ENCODE data around the gene APLP2. TPM values are rescaled to one million over a fixed set of nuclear protein-coding genes. Genes with fewer than 3 reads are reported as not detected.

Gene APLP2
- total and polyA plus RNA-seq, 2 of the 13 experiments (the other 11 are each of a cell fraction or from before 2014, with no cell fraction given), result 315 to 594 TPM

DNA sequence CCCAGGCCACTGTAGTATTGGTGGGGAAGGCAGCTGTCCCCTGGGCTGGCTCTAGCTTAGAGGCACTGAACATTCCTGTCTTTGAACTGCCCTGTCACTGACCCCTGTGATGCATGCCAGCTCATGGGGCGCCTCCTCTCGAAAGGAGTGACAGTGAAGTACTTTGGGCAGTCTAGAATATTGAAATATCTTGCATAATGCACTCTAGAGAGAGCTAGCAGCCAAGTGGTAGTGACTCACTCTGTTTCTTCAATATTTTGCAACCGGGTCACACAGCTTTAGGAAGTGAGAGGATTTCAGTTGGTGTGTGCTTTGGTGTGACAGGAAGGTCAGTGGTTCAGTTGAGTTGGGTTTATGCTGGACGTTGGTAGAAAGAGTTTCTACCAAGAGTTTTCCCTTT is 54.4 kb downstream of the APLP2 start (continued):
- TF ChIP-seq NFE2 (CRISPR knock-in tag; IDR thresholded peaks at IDR 0.05), result 0 out of 2 replicates have a peak, but pooled peaks have one; percentile 17
- no peak for TF ChIP-seq ZC3H4 (CRISPR knock-in tag; IDR thresholded peaks at IDR 0.05; ENCODE audit: borderline replicate concordance)
- no peak for TF ChIP-seq ZNF224 (CRISPR knock-in tag; IDR thresholded peaks at IDR 0.05)
- no peak for TF ChIP-seq SIX1 (CRISPR knock-in tag; IDR thresholded peaks at IDR 0.05; ENCODE audit: borderline replicate concordance)
- TF ChIP-seq, protein P1, sequence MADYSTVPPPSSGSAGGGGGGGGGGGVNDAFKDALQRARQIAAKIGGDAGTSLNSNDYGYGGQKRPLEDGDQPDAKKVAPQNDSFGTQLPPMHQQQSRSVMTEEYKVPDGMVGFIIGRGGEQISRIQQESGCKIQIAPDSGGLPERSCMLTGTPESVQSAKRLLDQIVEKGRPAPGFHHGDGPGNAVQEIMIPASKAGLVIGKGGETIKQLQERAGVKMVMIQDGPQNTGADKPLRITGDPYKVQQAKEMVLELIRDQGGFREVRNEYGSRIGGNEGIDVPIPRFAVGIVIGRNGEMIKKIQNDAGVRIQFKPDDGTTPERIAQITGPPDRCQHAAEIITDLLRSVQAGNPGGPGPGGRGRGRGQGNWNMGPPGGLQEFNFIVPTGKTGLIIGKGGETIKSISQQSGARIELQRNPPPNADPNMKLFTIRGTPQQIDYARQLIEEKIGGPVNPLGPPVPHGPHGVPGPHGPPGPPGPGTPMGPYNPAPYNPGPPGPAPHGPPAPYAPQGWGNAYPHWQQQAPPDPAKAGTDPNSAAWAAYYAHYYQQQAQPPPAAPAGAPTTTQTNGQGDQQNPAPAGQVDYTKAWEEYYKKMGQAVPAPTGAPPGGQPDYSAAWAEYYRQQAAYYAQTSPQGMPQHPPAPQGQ (CRISPR knock-in tag; IDR thresholded peaks at IDR 0.05; ENCODE audit: borderline replicate concordance), result no peak
- no peak for TF ChIP-seq NFE2L2 (IDR thresholded peaks at IDR 0.05; ENCODE audit: low read length)
- no peak for TF ChIP-seq HNRNPK (IDR thresholded peaks at IDR 0.05; ENCODE audit: low read depth, low read length, poor library complexity, severe bottlenecking)
- TF ChIP-seq, protein P2, sequence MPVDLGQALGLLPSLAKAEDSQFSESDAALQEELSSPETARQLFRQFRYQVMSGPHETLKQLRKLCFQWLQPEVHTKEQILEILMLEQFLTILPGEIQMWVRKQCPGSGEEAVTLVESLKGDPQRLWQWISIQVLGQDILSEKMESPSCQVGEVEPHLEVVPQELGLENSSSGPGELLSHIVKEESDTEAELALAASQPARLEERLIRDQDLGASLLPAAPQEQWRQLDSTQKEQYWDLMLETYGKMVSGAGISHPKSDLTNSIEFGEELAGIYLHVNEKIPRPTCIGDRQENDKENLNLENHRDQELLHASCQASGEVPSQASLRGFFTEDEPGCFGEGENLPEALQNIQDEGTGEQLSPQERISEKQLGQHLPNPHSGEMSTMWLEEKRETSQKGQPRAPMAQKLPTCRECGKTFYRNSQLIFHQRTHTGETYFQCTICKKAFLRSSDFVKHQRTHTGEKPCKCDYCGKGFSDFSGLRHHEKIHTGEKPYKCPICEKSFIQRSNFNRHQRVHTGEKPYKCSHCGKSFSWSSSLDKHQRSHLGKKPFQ (CRISPR knock-in tag; IDR thresholded peaks at IDR 0.05; ENCODE audit: insufficient replicate concordance), result peak; percentile 66
- TF ChIP-seq REXO4 (CRISPR knock-in tag; IDR thresholded peaks at IDR 0.05; ENCODE audit: borderline replicate concordance), result no peak
- peak; percentile 80; the same call in 1 of the 2 replicates for TF ChIP-seq ZSCAN9 (CRISPR knock-in tag; IDR thresholded peaks at IDR 0.05; ENCODE audit: borderline replicate concordance)
- TF ChIP-seq ZNF546 (CRISPR knock-in tag; conservative IDR thresholded peaks at IDR 0.05), result no peak
- no peak for TF ChIP-seq KLF15 (CRISPR knock-in tag; IDR thresholded peaks at IDR 0.05; ENCODE audit: borderline replicate concordance)
- TF ChIP-seq ERF (CRISPR knock-in tag; IDR thresholded peaks at IDR 0.05), result peak; percentile 86
- no peak for TF ChIP-seq ZBTB20 (CRISPR knock-in tag; IDR thresholded peaks at IDR 0.05; ENCODE audit: borderline replicate concordance, low read depth)
- TF ChIP-seq ZSCAN12 (CRISPR knock-in tag; IDR thresholded peaks at IDR 0.05), result no peak
- no peak for TF ChIP-seq ZNF670 (CRISPR knock-in tag; IDR thresholded peaks at IDR 0.05; ENCODE audit: borderline replicate concordance)
- no peak for TF ChIP-seq AKNA (CRISPR knock-in tag; IDR thresholded peaks at IDR 0.05; ENCODE audit: borderline replicate concordance)
- TF ChIP-seq, protein P3, sequence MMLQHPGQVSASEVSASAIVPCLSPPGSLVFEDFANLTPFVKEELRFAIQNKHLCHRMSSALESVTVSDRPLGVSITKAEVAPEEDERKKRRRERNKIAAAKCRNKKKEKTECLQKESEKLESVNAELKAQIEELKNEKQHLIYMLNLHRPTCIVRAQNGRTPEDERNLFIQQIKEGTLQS (CRISPR knock-in tag; IDR thresholded peaks at IDR 0.05), result peak; percentile 92
- peak; percentile 78 for TF ChIP-seq HDAC1 (CRISPR knock-in tag; IDR thresholded peaks at IDR 0.05)
- peak; percentile 71; the same call in 1 of the 2 replicates for TF ChIP-seq MIXL1 (CRISPR knock-in tag; IDR thresholded peaks at IDR 0.05)
- no peak for TF ChIP-seq ZNF841 (CRISPR knock-in tag; IDR thresholded peaks at IDR 0.05; ENCODE audit: borderline replicate concordance)
- no peak for TF ChIP-seq ZNF891 (CRISPR knock-in tag; IDR thresholded peaks at IDR 0.05)
- TF ChIP-seq ZNF724P (CRISPR knock-in tag; IDR thresholded peaks at IDR 0.05; ENCODE audit: borderline replicate concordance), result no peak

Data from HepG2 (cell line).